ENCODE results near the gene ISG20.
A peak's percentile ranks its signal among the peaks of the same experiment; 100 is the strongest.

Gene ISG20

GRCh38 chr15:88655800-88656488 is 17.1 kb downstream of the ISG20 start:
- no peak for DNase-seq

DNA sequence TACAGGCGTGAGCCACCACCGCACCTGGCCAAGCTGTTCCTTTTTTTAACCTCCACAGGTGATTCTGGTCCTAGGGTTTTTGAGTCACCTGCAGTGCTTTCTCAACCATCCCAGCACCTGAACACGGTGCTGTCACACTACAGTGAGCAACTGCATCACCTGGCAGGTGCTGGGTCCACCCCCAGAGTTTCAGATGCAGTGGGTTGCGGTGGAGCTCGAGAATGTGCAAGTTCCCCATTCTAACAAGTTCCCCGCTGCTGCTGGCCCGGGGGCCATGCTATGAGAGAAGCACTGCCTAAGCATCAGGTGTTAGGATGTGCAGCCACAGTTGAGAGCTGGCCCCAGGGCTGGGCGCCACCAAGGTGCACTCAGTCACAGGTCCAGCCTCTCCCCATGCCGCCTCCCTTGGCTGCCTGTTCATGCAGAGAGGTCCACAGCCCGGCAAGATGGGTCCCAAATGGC is 18.0 kb downstream of the ISG20 start:
- DNase-seq, result no peak

DNA sequence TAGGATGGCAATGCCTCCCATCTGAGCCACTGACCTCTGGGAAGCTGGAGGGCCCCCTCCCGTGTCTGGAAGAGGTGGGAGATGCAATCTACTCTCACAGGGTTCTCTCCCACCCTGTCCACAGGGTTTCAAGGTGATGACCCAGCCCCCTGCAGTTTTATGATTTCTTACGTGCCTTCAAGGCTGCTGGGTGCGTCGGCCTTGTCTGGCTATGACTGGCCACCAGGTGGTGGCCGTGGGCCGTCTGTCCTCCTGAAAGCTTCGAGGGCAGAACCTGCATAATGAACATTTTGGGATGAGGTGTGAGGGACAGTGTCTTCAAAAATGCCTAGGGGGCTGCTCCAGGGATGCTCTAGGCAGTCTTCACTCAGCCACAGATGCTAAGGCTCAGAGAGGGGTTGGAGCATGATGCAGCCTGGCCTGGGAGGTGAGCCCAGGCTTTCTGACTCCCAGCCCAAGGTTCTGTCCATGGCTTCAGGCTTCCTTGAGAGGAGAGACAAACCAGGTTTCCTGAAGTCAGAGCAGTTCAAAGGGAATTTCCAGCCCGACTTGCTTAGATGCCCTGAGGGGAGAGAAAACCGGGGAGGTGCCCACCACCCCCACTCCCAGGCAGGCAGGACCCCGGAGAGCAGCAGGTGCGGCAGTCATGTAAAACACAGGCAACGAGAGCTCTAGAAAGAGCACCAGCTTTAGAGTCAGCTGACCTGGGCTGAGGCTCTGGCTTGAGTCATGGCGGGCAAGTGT is 18.7 kb downstream of the ISG20 start:
- peak; percentile 50 for DNase-seq

- no peak for DNase-seq
Observed at GRCh38 chr15:88658070-88658965, 19.5 kb downstream of the ISG20 start.

GRCh38 chr15:88658972-88659931 is 20.4 kb downstream of the ISG20 start:
- no peak for DNase-seq

GRCh38 chr15:88661041-88661700 is 22.4 kb downstream of the ISG20 start:
- no peak for DNase-seq

GRCh38 chr15:88661761-88662556 is 23.1 kb downstream of the ISG20 start:
- DNase-seq, result no peak

DNA sequence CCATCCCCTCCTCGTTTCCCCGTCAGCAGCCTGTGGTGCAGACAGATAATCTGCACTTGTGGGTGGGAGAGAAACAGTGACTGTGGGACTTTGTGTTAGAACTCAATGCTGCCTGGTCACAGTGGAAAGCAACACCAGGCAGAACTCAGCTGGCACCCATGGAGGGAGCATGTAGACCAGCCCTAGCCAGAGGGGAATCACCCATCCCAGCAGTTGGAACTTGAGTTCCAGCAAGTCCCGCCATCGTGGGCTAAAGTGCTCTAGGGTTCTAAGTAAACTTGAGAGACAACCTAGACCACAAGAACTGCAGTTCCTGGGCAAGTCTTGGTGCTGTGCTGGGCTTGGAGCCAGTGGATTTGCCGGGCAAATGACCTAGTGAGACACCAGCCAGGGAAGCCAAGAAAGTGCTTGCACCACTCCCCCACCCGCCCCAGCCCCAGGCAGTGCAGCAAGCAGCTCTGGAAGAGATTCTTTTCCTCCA is 24.4 kb downstream of the ISG20 start:
- DNase-seq, result no peak

DNA sequence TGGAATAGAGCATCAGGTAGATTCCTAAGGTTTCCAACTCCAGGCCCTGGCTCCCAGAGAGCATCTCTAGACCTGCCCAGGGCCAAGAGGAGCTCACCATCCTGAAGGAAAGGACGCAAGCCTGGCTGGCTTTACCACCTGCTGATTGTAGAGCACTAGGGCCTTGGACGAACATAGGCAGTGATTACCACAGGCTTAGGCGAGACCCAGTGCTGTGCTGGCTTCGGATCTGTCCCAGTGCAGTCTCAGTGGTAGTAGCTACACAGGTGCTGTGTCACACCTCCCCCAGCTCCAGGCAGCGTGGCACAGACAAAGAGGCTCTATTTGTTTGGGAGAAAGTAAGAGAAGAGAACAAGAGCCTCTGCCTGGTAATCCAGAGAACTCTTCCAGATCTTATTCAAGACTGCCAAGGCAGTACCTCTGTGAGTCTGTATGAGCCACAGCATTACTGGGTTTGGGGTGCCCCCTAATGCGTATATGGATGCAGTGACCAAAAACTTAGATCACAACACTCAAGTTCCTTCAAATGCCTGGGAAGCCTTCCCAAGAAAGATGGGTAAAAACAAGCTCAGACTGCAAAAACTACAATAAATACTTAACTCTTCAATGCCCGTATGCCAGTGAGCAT is 25.4 kb downstream of the ISG20 start:
- no peak for DNase-seq

GRCh38 chr15:88674661-88675060 is 35.8 kb downstream of the ISG20 start:
- no peak for DNase-seq

DNA sequence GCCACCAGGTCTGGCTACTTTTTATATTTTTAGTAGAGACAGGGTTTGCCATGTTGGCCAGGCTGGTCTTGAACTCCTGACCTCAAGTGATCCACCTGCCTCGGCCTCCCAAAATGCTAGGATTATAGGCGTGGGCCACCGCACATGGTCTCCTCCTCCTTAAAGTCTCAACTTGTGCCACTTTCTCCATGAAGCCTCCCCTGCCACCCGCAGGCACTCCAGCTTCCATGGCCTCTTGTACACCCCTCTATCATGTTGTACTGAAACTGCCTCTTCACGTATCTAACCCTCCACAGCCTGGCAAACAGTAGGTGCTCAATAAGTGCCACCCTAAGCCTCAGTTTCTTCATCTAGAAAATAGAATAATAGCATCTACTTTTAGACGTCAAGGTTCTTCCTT is 39.9 kb downstream of the ISG20 start:
- DNase-seq, result no peak

GRCh38 chr15:88680241-88681001 is 41.6 kb downstream of the ISG20 start:
- no peak for DNase-seq

GRCh38 chr15:88681610-88682221 is 42.9 kb downstream of the ISG20 start:
- DNase-seq, result no peak

DNA sequence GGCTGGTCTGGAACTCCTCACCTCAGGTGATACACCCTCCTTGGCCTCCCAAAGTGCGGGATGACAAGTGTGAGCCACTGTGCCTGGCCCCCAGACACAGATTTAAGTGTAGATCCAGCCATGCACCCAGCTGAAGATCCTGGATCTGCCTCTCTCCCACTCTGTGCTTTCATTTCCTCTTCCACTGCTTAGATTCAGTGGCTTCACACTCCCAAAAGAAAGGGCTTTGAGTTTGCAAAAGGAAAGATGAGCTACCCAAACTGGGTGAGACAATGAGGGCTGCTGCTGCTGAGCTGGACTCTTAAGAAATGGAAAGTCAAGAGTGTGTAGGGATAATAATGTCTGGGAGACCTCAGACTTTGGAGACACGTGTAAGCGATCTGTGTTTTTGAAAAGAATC is 45.5 kb downstream of the ISG20 start:
- DNase-seq, result no peak

GRCh38 chr15:88686166-88686565 is 47.4 kb downstream of the ISG20 start:
- DNase-seq, result no peak

- peak; percentile 2 for DNase-seq
Observed at GRCh38 chr15:88688394-88688933, 49.6 kb downstream of the ISG20 start.

- DNase-seq, result no peak
Observed at GRCh38 chr15:88690331-88690730, 51.5 kb downstream of the ISG20 start.

GRCh38 chr15:88693191-88693590 is 54.4 kb downstream of the ISG20 start:
- DNase-seq, result no peak

GRCh38 chr15:88695101-88695500 is 56.3 kb downstream of the ISG20 start:
- DNase-seq, result no peak
